Endothelial cell of umbilical vein (primary cell): ENCODE results near the gene TAOK1.

ENCODE experiments used
- CTCF ChIP-seq, 2 donors: IDR thresholded peaks; 1 replicate in 1 of 2; 2 replicates in 1 of 2; pipeline ENCODE4 v1.5.1; 2011; ENCODE audit warnings: low read length in 2 of 2, mild to moderate bottlenecking in 2 of 2, moderate library complexity in 2 of 2, control low read depth in 1 of 2, inconsistent platforms in 1 of 2, low read depth in 1 of 2; ENCODE audit not compliant: insufficient read depth in 1 of 2; ENCODE audit errors: extremely low read depth in 1 of 2
- GATA2 ChIP-seq: IDR thresholded peaks from 2 replicates; pipeline ENCODE4 v1.7.0; 2011; ENCODE audit warnings: low read depth, mild to moderate bottlenecking, moderate library complexity, mixed read lengths, low read length; ENCODE audit not compliant: insufficient read length, insufficient read depth

GRCh38 chr17:29570521-29570920 lies 180.4 kb downstream of the TAOK1 start:
- TF ChIP-seq GATA2 (no peak), CTCF (IDR thresholded peaks at IDR 0.05; ENCODE audit: extremely low read depth in 1 of 2, insufficient read depth in 1 of 2, low read depth in 1 of 2, low read length in 2 of 2) (no peak)
